Parathyroid adenoma (tissue), 2 donors: ENCODE data around the gene MYZAP.

Source experiments
- H2AFZ ChIP-seq: fragments of 300-600 bp; sonication (generic); one replicate; pipeline ENCODE4 v1.7.0; 2017; ENCODE audit warnings: antibody characterized with exemption, mild to moderate bottlenecking
- H3K27ac ChIP-seq: fragments of 300-600 bp; sonication (generic); one replicate; pipeline ENCODE4 v1.7.0; 2017
- H3K27me3 ChIP-seq: fragments of 300-600 bp; sonication (generic); one replicate; pipeline ENCODE4 v1.7.0; 2017; ENCODE audit warnings: low read length; ENCODE audit not compliant: control insufficient read depth, insufficient read depth
- H3K36me3 ChIP-seq: fragments of 300-600 bp; sonication (generic); one replicate; pipeline ENCODE4 v1.7.0; 2017; ENCODE audit warnings: low read length; ENCODE audit not compliant: control insufficient read depth, insufficient read depth
- H3K4me1 ChIP-seq: fragments of 300-600 bp; sonication (generic); one replicate; pipeline ENCODE4 v1.7.0; 2017; ENCODE audit warnings: control low read depth
- H3K4me2 ChIP-seq: fragments of 300-600 bp; sonication (generic); one replicate; pipeline ENCODE4 v1.7.0; 2017; ENCODE audit warnings: low read length
- H3K4me3 ChIP-seq: fragments of 300-600 bp; sonication (generic); one replicate; pipeline ENCODE4 v1.7.0; 2017; ENCODE audit warnings: low read depth, low read length
- H3K79me2 ChIP-seq: fragments of 300-600 bp; sonication (generic); one replicate; pipeline ENCODE4 v1.7.0; 2017; ENCODE audit warnings: control low read depth
- H3K9ac ChIP-seq: fragments of 300-600 bp; sonication (generic); one replicate; pipeline ENCODE4 v1.7.0; 2017; ENCODE audit warnings: mild to moderate bottlenecking
- H3K9me3 ChIP-seq: fragments of 300-600 bp; sonication (generic); one replicate; pipeline ENCODE4 v1.7.0; 2017; ENCODE audit warnings: low read length; ENCODE audit not compliant: control insufficient read depth
- CTCF ChIP-seq: fragments of 300-600 bp; sonication (generic); IDR thresholded peaks from one replicate; pipeline ENCODE4 v1.7.0; 2017; ENCODE audit warnings: antibody characterized with exemption, mild to moderate bottlenecking
- donor health status: primary hyperparathyroidism.

MYZAP gene

GRCh38 chr15:57561041-57561711, 30.5 kb upstream of the MYZAP start:
- Histone ChIP-seq H3K36me3 (no peaks in the 10 kb centered on the region), H3K9me3 (no peaks in the 10 kb centered on the region), H2AFZ (peak overlapping the region; percentile 22), H3K4me3 (no peak overlapping the region), H3K4me1 (no peaks in the 10 kb centered on the region), H3K27ac (no peak overlapping the region), H3K79me2 (no peaks in the 10 kb centered on the region), H3K27me3 (no peaks in the 10 kb centered on the region), H3K4me2 (no peak overlapping the region), H3K9ac (no peak overlapping the region)
- peak; percentile 73 for TF ChIP-seq CTCF

- no peak for TF ChIP-seq CTCF
- no peaks in the 10 kb centered on the region for H3K27me3 ChIP-seq
- H3K9ac ChIP-seq: no peak overlapping the region
- no peak overlapping the region for H3K27ac ChIP-seq
- no peaks in the 10 kb centered on the region for H3K79me2 ChIP-seq
- H3K36me3 ChIP-seq: no peaks in the 10 kb centered on the region
- H3K4me3 ChIP-seq: no peak overlapping the region
- H3K9me3 ChIP-seq: no peaks in the 10 kb centered on the region
- H3K4me1 ChIP-seq: no peaks in the 10 kb centered on the region
- no peak overlapping the region for H3K4me2 ChIP-seq
- no peak overlapping the region for H2AFZ ChIP-seq
Measured at GRCh38 chr15:57562196-57562769, 29.4 kb upstream of the MYZAP start.

GRCh38 chr15:57563416-57563815, 28.3 kb upstream of the MYZAP start:
- Histone ChIP-seq H3K4me3 (no peak overlapping the region), H3K27me3 (no peaks in the 10 kb centered on the region), H3K79me2 (no peaks in the 10 kb centered on the region), H2AFZ (no peak overlapping the region), H3K9me3 (no peaks in the 10 kb centered on the region), H3K4me1 (no peaks in the 10 kb centered on the region), H3K36me3 (no peaks in the 10 kb centered on the region), H3K4me2 (no peak overlapping the region), H3K27ac (no peak overlapping the region), H3K9ac (no peak overlapping the region)
- TF ChIP-seq CTCF: no peak

GRCh38 chr15:57565311-57565710, 26.4 kb upstream of the MYZAP start:
- no peak overlapping the region for H3K4me2 ChIP-seq
- H3K4me1 ChIP-seq: no peaks in the 10 kb centered on the region
- no peak overlapping the region for H2AFZ ChIP-seq
- no peak overlapping the region for H3K9ac ChIP-seq
- no peaks in the 10 kb centered on the region for H3K9me3 ChIP-seq
- no peak for TF ChIP-seq CTCF
- H3K4me3 ChIP-seq: no peak overlapping the region
- H3K79me2 ChIP-seq: no peaks in the 10 kb centered on the region
- no peak overlapping the region for H3K27ac ChIP-seq
- no peaks in the 10 kb centered on the region for H3K36me3 ChIP-seq
- no peaks in the 10 kb centered on the region for H3K27me3 ChIP-seq

GRCh38 chr15:57566834-57567233, 24.9 kb upstream of the MYZAP start:
- H3K36me3 ChIP-seq: no peaks in the 10 kb centered on the region
- no peak overlapping the region for H2AFZ ChIP-seq
- H3K4me2 ChIP-seq: no peak overlapping the region
- H3K79me2 ChIP-seq: no peaks in the 10 kb centered on the region
- H3K27ac ChIP-seq: no peak overlapping the region
- H3K9ac ChIP-seq: no peak overlapping the region
- no peak for TF ChIP-seq CTCF
- H3K4me3 ChIP-seq: no peak overlapping the region
- H3K4me1 ChIP-seq: no peaks in the 10 kb centered on the region
- no peaks in the 10 kb centered on the region for H3K9me3 ChIP-seq
- H3K27me3 ChIP-seq: no peaks in the 10 kb centered on the region
